HepG2 (cell line): ENCODE data around the gene ZNF181. TPM values are rescaled to one million over a fixed set of nuclear protein-coding genes. Genes with fewer than 3 reads are reported as not detected.

Experiments used
- ATAD3A ChIP-seq: sonication (generic); formaldehyde crosslinking; IDR thresholded peaks from 2 replicates; pipeline ENCODE4 v1.4.0; 2020; ENCODE audit warnings: missing genetic modification reagents
- CEBPG ChIP-seq: IDR thresholded peaks from 2 replicates; pipeline ENCODE4 v1.6.1; 2016
- KAT7 ChIP-seq: IDR thresholded peaks from 2 replicates; pipeline ENCODE4 v1.6.1; 2018; ENCODE audit warnings: borderline replicate concordance, missing compliant biosample characterization
- KLF16 ChIP-seq, 2 experiments: sonication (generic) in 1 of 2; formaldehyde crosslinking in 1 of 2; IDR thresholded peaks; 2 replicates each; pipeline versions ENCODE4 v1.6.1 to v1.8.0; 2016 to 2023; ENCODE audit warnings: missing genetic modification reagents in 2 of 2, missing compliant biosample characterization in 1 of 2
- MAFG ChIP-seq: sonication (generic); formaldehyde crosslinking; IDR thresholded peaks from 2 replicates; pipeline ENCODE4 v1.5.1; 2020; ENCODE audit warnings: mild to moderate bottlenecking, missing genetic modification reagents
- NCOA1 ChIP-seq: sonication (generic); formaldehyde crosslinking; IDR thresholded peaks from 2 replicates; pipeline ENCODE4 v1.9.0; 2021; ENCODE audit warnings: missing genetic modification reagents
- RARA ChIP-seq: IDR thresholded peaks from 2 replicates; pipeline ENCODE4 v1.6.1; 2016; ENCODE audit warnings: missing genetic modification reagents, missing compliant biosample characterization
- SMARCC2 ChIP-seq: fragments of 450-650 bp; IDR thresholded peaks from 2 replicates; pipeline ENCODE4 v1.6.1; 2017; ENCODE audit warnings: antibody characterized with exemption, mild to moderate bottlenecking
- SNRNP70 ChIP-seq: fragments of 200-400 bp; formaldehyde crosslinking; IDR thresholded peaks from 2 replicates; pipeline ENCODE4 v1.6.1; 2017; ENCODE audit warnings: mild to moderate bottlenecking, low read depth, low read length, moderate library complexity
- SP140L ChIP-seq: sonication (generic); formaldehyde crosslinking; IDR thresholded peaks from 2 replicates; pipeline ENCODE4 v1.4.0; 2020; ENCODE audit warnings: missing genetic modification reagents, borderline replicate concordance
- SP4 ChIP-seq: sonication (generic); formaldehyde crosslinking; IDR thresholded peaks from 2 replicates; pipeline ENCODE4 v1.8.1; 2023; ENCODE audit warnings: mild to moderate bottlenecking, missing genetic modification reagents
- SYNCRIP ChIP-seq: fragments of 200-400 bp; formaldehyde crosslinking; IDR thresholded peaks from 2 replicates; pipeline ENCODE4 v1.6.1; 2018; ENCODE audit warnings: mild to moderate bottlenecking, low read depth, low read length; ENCODE audit not compliant: insufficient read depth
- TBX2 ChIP-seq: sonication (generic); formaldehyde crosslinking; IDR thresholded peaks from 2 replicates; pipeline ENCODE4 v1.5.0; 2020; ENCODE audit warnings: missing genetic modification reagents, mild to moderate bottlenecking, borderline replicate concordance
- U2AF1 ChIP-seq: fragments of 200-400 bp; formaldehyde crosslinking; optimal IDR thresholded peaks from 2 replicates; pipeline ENCODE3; 2017; ENCODE audit warnings: mild to moderate bottlenecking, low read depth, low read length
- ZNF232 ChIP-seq: sonication (generic); formaldehyde crosslinking; IDR thresholded peaks from 2 replicates; pipeline ENCODE4 v1.4.0; 2020; ENCODE audit warnings: missing genetic modification reagents, borderline replicate concordance
- ZNF30 ChIP-seq: sonication (generic); formaldehyde crosslinking; IDR thresholded peaks from 2 replicates; pipeline ENCODE4 v1.5.0; 2020; ENCODE audit warnings: mild to moderate bottlenecking, missing genetic modification reagents
- ZNF446 ChIP-seq: sonication (generic); formaldehyde crosslinking; IDR thresholded peaks from 2 replicates; pipeline ENCODE4 v1.5.0; 2020; ENCODE audit warnings: mild to moderate bottlenecking, missing genetic modification reagents
- ZNF563 ChIP-seq: sonication (generic); formaldehyde crosslinking; IDR thresholded peaks from 2 replicates; pipeline ENCODE4 v1.8.0; 2022; ENCODE audit warnings: mild to moderate bottlenecking, moderate library complexity, missing genetic modification reagents
- ZNF703 ChIP-seq: sonication (generic); formaldehyde crosslinking; IDR thresholded peaks from 2 replicates; pipeline ENCODE4 v1.5.1; 2020; ENCODE audit warnings: missing genetic modification reagents, mild to moderate bottlenecking, moderate library complexity, borderline replicate concordance
- polyA plus RNA-seq, 8 experiments: library from polyadenylated mRNA; depleted of rRNA in 3 of 8; stranded (reverse) in 7 of 8; unstranded in 1 of 8; fragments of >200 nt; fragmentation: Illumina TruSeq in 4 of 8; extraction: Trizol in 4 of 8; gene quantifications; 2 replicates each; pipeline versions ENCODE4 v1.2.1 to v1.2.3, GENCODE V29; 2011 to 2016; ENCODE audit warnings: low read depth in 4 of 8, missing spikeins in 1 of 8, mixed read lengths in 1 of 8; ENCODE audit not compliant: insufficient read depth in 1 of 8
- total RNA-seq, 5 experiments: library from RNA; depleted of rRNA; stranded (reverse); fragments of >200 nt; fragmentation: Illumina TruSeq; extraction: Trizol; gene quantifications; 2 replicates each; pipeline ENCODE4 v1.2.3, GENCODE V29; 2016; ENCODE audit warnings: low read depth in 1 of 5
- TF ChIP-seq, protein P1 (sequence below): sonication (generic); formaldehyde crosslinking; IDR thresholded peaks from 2 replicates; pipeline ENCODE4 v1.4.0; 2020; ENCODE audit warnings: mild to moderate bottlenecking, missing genetic modification reagents
- TF ChIP-seq, protein P2 (sequence below): sonication (generic); formaldehyde crosslinking; IDR thresholded peaks from 2 replicates; pipeline ENCODE4 v1.4.0; 2020; ENCODE audit warnings: missing genetic modification reagents
- TF ChIP-seq, protein P3 (sequence below): sonication (generic); formaldehyde crosslinking; IDR thresholded peaks from 2 replicates; pipeline ENCODE4 v1.8.0; 2022; ENCODE audit warnings: missing genetic modification reagents, low read depth, mild to moderate bottlenecking, borderline replicate concordance

Gene ZNF181
- total and polyA plus RNA-seq, 2 of the 13 experiments (the other 11 are each of a cell fraction or from before 2014, with no cell fraction given) = 10.6 to 15.5 TPM

DNA sequence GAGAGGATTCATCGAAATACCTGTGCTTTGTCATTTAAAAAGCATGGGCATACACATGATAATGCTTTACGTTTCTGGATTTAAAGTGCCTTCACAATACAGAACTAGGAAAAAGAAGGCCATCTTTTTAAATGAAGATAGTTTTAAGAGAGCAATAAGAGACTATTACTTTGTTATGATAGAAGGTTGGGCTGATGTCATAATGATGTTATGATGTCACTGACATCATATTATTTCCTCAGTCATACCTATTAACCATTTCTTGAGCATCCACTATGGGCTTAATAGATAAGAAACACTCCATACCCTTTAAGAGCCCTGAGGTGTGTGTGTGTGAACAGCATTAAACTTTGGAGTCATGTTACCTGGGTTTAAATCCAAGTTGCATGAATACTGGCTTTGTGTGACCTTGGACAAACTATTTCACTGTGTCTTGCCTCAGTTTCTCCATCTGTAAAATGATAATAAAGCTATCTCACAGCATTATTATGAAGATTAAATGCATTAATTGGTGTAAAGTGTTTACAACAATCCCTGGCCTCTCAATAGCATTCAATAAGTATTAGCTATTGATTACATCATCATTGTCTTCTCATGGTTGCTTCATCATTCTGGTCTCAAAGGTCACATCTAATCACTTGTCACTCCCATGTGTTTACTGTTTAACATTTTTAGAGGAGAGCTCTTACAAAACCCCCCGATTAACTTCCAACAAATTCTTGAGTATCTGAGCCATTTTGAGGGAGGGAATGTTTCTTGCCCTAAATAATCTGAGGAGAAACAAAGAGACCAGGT is 11.1 kb downstream of the ZNF181 start (continued):
- TF ChIP-seq NCOA1 (CRISPR knock-in tag) (no peak), SYNCRIP (no peak), KLF16 (CRISPR knock-in tag; IDR thresholded peaks at IDR 0.05) (no peak), SP4 (CRISPR knock-in tag) (no peak), ZNF232 (CRISPR knock-in tag) (no peak), KAT7 (CRISPR knock-in tag) (no peak), U2AF1 (no peak), ZNF446 (CRISPR knock-in tag) (no peak), TBX2 (CRISPR knock-in tag) (no peak), SP140L (no peak), CEBPG (CRISPR knock-in tag) (peak; percentile 90), MAFG (CRISPR knock-in tag) (no peak), ZNF563 (CRISPR knock-in tag) (no peak), ATAD3A (CRISPR knock-in tag) (no peak), SNRNP70 (no peak), RARA (CRISPR knock-in tag) (no peak), ZNF30 (no peak), SMARCC2 (no peak), ZNF703 (CRISPR knock-in tag) (no peak)
- TF ChIP-seq, protein P1, sequence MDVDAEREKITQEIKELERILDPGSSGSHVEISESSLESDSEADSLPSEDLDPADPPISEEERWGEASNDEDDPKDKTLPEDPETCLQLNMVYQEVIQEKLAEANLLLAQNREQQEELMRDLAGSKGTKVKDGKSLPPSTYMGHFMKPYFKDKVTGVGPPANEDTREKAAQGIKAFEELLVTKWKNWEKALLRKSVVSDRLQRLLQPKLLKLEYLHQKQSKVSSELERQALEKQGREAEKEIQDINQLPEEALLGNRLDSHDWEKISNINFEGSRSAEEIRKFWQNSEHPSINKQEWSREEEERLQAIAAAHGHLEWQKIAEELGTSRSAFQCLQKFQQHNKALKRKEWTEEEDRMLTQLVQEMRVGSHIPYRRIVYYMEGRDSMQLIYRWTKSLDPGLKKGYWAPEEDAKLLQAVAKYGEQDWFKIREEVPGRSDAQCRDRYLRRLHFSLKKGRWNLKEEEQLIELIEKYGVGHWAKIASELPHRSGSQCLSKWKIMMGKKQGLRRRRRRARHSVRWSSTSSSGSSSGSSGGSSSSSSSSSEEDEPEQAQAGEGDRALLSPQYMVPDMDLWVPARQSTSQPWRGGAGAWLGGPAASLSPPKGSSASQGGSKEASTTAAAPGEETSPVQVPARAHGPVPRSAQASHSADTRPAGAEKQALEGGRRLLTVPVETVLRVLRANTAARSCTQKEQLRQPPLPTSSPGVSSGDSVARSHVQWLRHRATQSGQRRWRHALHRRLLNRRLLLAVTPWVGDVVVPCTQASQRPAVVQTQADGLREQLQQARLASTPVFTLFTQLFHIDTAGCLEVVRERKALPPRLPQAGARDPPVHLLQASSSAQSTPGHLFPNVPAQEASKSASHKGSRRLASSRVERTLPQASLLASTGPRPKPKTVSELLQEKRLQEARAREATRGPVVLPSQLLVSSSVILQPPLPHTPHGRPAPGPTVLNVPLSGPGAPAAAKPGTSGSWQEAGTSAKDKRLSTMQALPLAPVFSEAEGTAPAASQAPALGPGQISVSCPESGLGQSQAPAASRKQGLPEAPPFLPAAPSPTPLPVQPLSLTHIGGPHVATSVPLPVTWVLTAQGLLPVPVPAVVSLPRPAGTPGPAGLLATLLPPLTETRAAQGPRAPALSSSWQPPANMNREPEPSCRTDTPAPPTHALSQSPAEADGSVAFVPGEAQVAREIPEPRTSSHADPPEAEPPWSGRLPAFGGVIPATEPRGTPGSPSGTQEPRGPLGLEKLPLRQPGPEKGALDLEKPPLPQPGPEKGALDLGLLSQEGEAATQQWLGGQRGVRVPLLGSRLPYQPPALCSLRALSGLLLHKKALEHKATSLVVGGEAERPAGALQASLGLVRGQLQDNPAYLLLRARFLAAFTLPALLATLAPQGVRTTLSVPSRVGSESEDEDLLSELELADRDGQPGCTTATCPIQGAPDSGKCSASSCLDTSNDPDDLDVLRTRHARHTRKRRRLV = no peak
- TF ChIP-seq, protein P2, sequence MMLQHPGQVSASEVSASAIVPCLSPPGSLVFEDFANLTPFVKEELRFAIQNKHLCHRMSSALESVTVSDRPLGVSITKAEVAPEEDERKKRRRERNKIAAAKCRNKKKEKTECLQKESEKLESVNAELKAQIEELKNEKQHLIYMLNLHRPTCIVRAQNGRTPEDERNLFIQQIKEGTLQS = peak; percentile 54
- TF ChIP-seq, protein P3, sequence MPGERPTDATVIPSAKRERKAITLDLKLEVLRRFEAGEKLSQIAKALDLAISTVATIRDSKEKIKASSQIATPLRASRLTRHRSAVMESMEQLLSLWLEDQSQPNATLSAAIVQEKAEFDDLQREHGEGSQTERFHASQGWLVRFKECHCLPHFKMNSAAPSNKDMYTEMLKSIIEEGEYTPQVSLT (CRISPR knock-in tag) = no peak
